MCF 10A (cell line): ENCODE data around the gene PIEZO1. TPM values are rescaled to one million over a fixed set of nuclear protein-coding genes. Genes with fewer than 3 reads are reported as not detected.

Source experiments
- Bru-seq: library from RNA; stranded (reverse); fragments of 400-500 nt; gene quantifications from one replicate; lab custom pipeline; 2021; lab: Mats Ljungman, UMichigan
- BruChase-seq, 2 experiments: library from RNA; stranded (reverse); fragments of 400-500 nt; gene quantifications; one replicate each; lab custom pipeline; 2021; lab: Mats Ljungman, UMichigan
- BruUV-seq: library from RNA; stranded (reverse); fragments of 400-500 nt; replicated peaks from 2 replicates; lab custom pipeline; 2021; lab: Mats Ljungman, UMichigan
- CTCF ChIA-PET: fragments of 300-600 bp; sonication (Branson Sonifier 250); formaldehyde crosslinking; extraction: SDS; loops from one replicate; lab custom pipeline; 2021; ENCODE audit warnings: antibody characterized with exemption, inconsistent platforms; lab: Yijun Ruan, JAX
- POLR2A ChIA-PET: fragments of 300-600, 350-650 bp; sonication (Branson Sonifier 250); formaldehyde crosslinking; extraction: SDS; loops from one replicate; lab custom pipeline; 2020; ENCODE audit warnings: antibody characterized with exemption, inconsistent platforms; lab: Yijun Ruan, JAX
- DNase-seq: peaks from one replicate; pipeline ENCODE4 v3.0.0-alpha.2; 2018; ENCODE audit not compliant: unreplicated experiment
- H3K27ac Mint-ChIP-seq: one replicate; pipeline ENCODE4 v1.8.0; 2022; ENCODE audit warnings: mild to moderate bottlenecking, low read depth, mixed read lengths; ENCODE audit not compliant: unreplicated experiment
- H3K27me3 Mint-ChIP-seq: one replicate; pipeline ENCODE4 v1.8.0; 2022; ENCODE audit warnings: mixed read lengths; ENCODE audit not compliant: insufficient read depth, unreplicated experiment
- H3K36me3 Mint-ChIP-seq: one replicate; pipeline ENCODE4 v1.8.0; 2022; ENCODE audit warnings: mild to moderate bottlenecking, moderate library complexity, mixed read lengths; ENCODE audit not compliant: insufficient read depth, unreplicated experiment
- H3K4me1 Mint-ChIP-seq: one replicate; pipeline ENCODE4 v1.8.0; 2022; ENCODE audit warnings: mixed read lengths; ENCODE audit not compliant: insufficient read depth, unreplicated experiment
- H3K4me3 Mint-ChIP-seq: one replicate; pipeline ENCODE4 v1.8.0; 2022; ENCODE audit warnings: mild to moderate bottlenecking, moderate library complexity, mixed read lengths; ENCODE audit not compliant: unreplicated experiment
- H3K9me3 Mint-ChIP-seq: one replicate; pipeline ENCODE4 v1.8.0; 2022; ENCODE audit warnings: mixed read lengths; ENCODE audit not compliant: unreplicated experiment
- CTCF ChIP-seq: fragments of 200-600 bp; IDR thresholded peaks from one replicate; pipeline ENCODE4 v1.8.0; 2022; ENCODE audit warnings: antibody characterized with exemption, mild to moderate bottlenecking; ENCODE audit not compliant: unreplicated experiment
- intact Hi-C: fragments of 100-400 bp; cut with micrococcal nuclease; formaldehyde crosslinking; loops from 2 replicates; pipeline ENCODE4 v1.14.1; 2022
- long read RNA-seq: library from polyadenylated mRNA; stranded (forward); transcript quantifications from one replicate; pipeline ENCODE4 v2.0.0, GENCODE V29; 2022
- total RNA-seq: library from RNA; stranded (reverse); gene quantifications from 2 replicates; pipeline ENCODE4 v1.2.3, GENCODE V29; 2022

PIEZO1 gene
- 193 and 195 TPM in 2 replicates for total RNA-seq
- percentile 53 among the genes with signal in this experiment for Bru-seq, nascent RNA
- percentile 77 among the genes with signal in this experiment for BruChase-seq, experiment 1, labeled RNA remaining after a 6-hour chase
- percentile 65 among the genes with signal in this experiment for BruChase-seq, experiment 2, labeled RNA remaining after a 2-hour chase
- long read RNA-seq, full-length matches to known transcripts: 30 of 125 reads
- long read RNA-seq, partial matches to known transcripts: 59 of 125 reads
- long read RNA-seq, other reads (novel, unspliced or antisense): 36 of 125 reads

- DNase-seq: peak; percentile 55
- Mint-ChIP-seq H3K4me3 (peak within 1 kb of the TSS; percentile 68), H3K4me1 (peaks cover 25% of the 10 kb centered on the region), H3K27me3 (no peaks in the 10 kb centered on the region), H3K9me3 (no peaks in the 10 kb centered on the region), H3K27ac (peak within 1 kb of the TSS; percentile 83), H3K36me3 (no peaks in the 10 kb centered on the region)
- POLR2A ChIA-PET: interaction anchor here (0.7 to 3.7 kb wide), 12 partner anchors 9 to 214 kb away, joined by 3 to 24 read pairs (median 4); partner anchors contain the start of genes APRT and CDT1
- intact Hi-C loops: loop anchor here (1.0 kb wide), 1 partner anchor 48 kb away; no protein-coding TSS in a partner anchor
- CTCF ChIA-PET: interaction anchor here (0.6 to 3.2 kb wide), 8 partner anchors 12 to 809 kb away, joined by 3 to 21 read pairs (median 4); no protein-coding TSS in a partner anchor
- peak; percentile 92 for TF ChIP-seq CTCF
- no TSS peak for BruUV-seq
Measured at GRCh38 chr16:88785106-88785924, at the start of gene PIEZO1. Gene PIEZO1 (minus strand): TSS chr16:88785220. CDS start chr16:88784964, 256 bp downstream.

DNA sequence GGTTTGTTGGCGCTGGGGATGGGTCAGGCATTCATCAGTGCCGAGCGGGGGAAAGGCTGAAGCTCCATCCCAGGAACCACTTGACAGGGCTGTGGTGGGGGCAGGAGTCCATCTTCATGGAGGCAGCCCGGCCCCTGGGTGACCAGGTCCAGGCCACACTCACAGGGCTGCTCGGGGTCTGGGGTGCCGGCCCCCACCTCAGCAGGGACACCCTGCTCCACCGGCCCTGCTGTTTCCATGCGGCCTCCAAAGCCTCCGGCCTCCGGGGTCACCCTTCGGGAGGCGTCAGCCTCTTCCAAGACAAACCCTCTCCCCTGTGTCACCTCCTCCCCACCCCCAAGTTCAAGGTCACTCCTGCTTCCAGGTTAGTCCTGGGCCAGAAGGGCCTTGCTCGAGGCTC is 49.6 kb upstream of the PIEZO1 start:
- Mint-ChIP-seq H3K4me3 (no peak overlapping the region), H3K9me3 (no peaks in the 10 kb centered on the region), H3K36me3 (peaks cover 6% of the 10 kb centered on the region), H3K4me1 (no peaks in the 10 kb centered on the region), H3K27me3 (no peaks in the 10 kb centered on the region), H3K27ac (no peak overlapping the region)
- no peak for TF ChIP-seq CTCF
- no peak for DNase-seq
- intact Hi-C loops: no loop called here
- CTCF ChIA-PET: interaction anchor here (0.5 kb wide), 1 partner anchor 17 kb away, joined by 3 read pairs; no protein-coding TSS in a partner anchor
- POLR2A ChIA-PET: no interaction called here
- BruUV-seq: no TSS peak

DNA sequence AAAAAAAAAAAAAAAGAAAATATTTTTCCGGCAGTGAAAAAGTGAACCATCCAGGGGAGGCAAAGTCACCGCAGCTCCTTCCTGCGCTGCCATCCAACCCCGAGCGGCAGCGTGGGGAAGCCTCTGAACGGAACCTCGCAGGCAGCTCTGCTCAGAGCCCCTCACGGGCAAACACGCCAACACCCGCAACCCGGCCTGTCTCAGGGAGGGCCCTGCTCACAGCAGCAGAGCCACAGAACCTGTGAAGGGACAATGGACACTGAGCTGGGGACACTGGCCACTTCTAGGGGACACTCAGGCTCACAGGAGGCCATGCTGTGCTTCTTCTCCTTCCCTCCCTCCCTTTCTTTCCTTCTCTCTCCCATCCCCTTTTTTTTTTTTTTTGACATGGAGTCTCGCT is 48.1 kb upstream of the PIEZO1 start:
- intact Hi-C loops: no loop called here
- Mint-ChIP-seq H3K4me3 (no peak overlapping the region), H3K27me3 (no peaks in the 10 kb centered on the region), H3K4me1 (no peaks in the 10 kb centered on the region), H3K27ac (no peak overlapping the region), H3K36me3 (peaks cover 6% of the 10 kb centered on the region), H3K9me3 (no peaks in the 10 kb centered on the region)
- POLR2A ChIA-PET: interaction anchor here (0.6 to 0.9 kb wide), 2 partner anchors 51 to 80 kb away, joined by 3 read pairs; no protein-coding TSS in a partner anchor
- no TSS peak for BruUV-seq
- no peak for DNase-seq
- no peak for TF ChIP-seq CTCF
- CTCF ChIA-PET: interaction anchor here (0.7 kb wide), 1 partner anchor 25 kb away, joined by 3 read pairs; no protein-coding TSS in a partner anchor

GRCh38 chr16:88831838-88832237 is 46.8 kb upstream of the PIEZO1 start:
- H3K4me3 Mint-ChIP-seq: no peak overlapping the region
- BruUV-seq: no TSS peak
- H3K27ac Mint-ChIP-seq: no peak overlapping the region
- peak; percentile 43 for DNase-seq
- intact Hi-C loops: no loop called here
- H3K36me3 Mint-ChIP-seq: peaks cover 6% of the 10 kb centered on the region
- H3K4me1 Mint-ChIP-seq: peaks cover 4% of the 10 kb centered on the region
- H3K9me3 Mint-ChIP-seq: no peaks in the 10 kb centered on the region
- ChIA-PET POLR2A (no interaction called here), CTCF (no interaction called here)
- TF ChIP-seq CTCF: no peak
- H3K27me3 Mint-ChIP-seq: no peaks in the 10 kb centered on the region
